Gastrocnemius medialis (tissue), 4 donors: ENCODE results near the gene INPP4B. TPM values are rescaled to one million over a fixed set of nuclear protein-coding genes. Genes with fewer than 3 reads are reported as not detected.

Source experiments
- ATAC-seq, 2 donors: fragments of 150-250 bp; one replicate each; pipeline ENCODE4 v1.9.1; 2016
- DNase-seq, 2 donors: peaks; one replicate each; pipeline ENCODE4 v3.0.0-alpha.2; 2019
- H3K27ac ChIP-seq, 4 donors: fragments of 200-600 bp; sonication (generic); 1 replicate in 1 of 4; 2 replicates in 3 of 4; pipeline ENCODE4 v1.5.1; 2016 to 2018; ENCODE audit warnings: mild to moderate bottlenecking in 2 of 4, moderate library complexity in 1 of 4
- H3K27me3 ChIP-seq, 3 donors: fragments of 200-600 bp; sonication (generic) in 2 of 3; 1 replicate in 1 of 3; 2 replicates in 2 of 3; pipeline versions ENCODE4 v1.5.1 to v1.6.0; 2016 to 2019; ENCODE audit warnings: mild to moderate bottlenecking in 1 of 3, moderate library complexity in 1 of 3
- H3K36me3 ChIP-seq, 2 donors: fragments of 200-600 bp; sonication (generic) in 1 of 2; one replicate each; pipeline ENCODE4 v1.5.1; 2017 to 2018
- H3K4me1 ChIP-seq, 2 donors: fragments of 200-600 bp; sonication (generic) in 1 of 2; one replicate each; pipeline ENCODE4 v1.5.1; 2016 to 2017; ENCODE audit warnings: mild to moderate bottlenecking in 2 of 2
- H3K4me3 ChIP-seq, 4 donors: fragments of 200-600 bp; sonication (generic) in 3 of 4; 1 replicate in 1 of 4; 2 replicates in 3 of 4; pipeline ENCODE4 v1.5.1; 2016 to 2019; ENCODE audit warnings: mild to moderate bottlenecking in 2 of 4
- H3K9me3 ChIP-seq, 3 donors: fragments of 200-600 bp; sonication (generic) in 2 of 3; 1 replicate in 1 of 3; 2 replicates in 2 of 3; pipeline ENCODE4 v1.5.1; 2016 to 2019
- CTCF ChIP-seq, 5 experiments: fragments of 450-650 bp in 3 of 5; fragments of 200-600 bp in 2 of 5; sonication (generic) in 2 of 5; IDR thresholded peaks in 4 of 5; conservative IDR thresholded peaks in 1 of 5; 1 replicate in 4 of 5; 2 replicates in 1 of 5; pipeline ENCODE4 v1.5.1; 2016 to 2019; ENCODE audit warnings: antibody characterized with exemption in 5 of 5, mild to moderate bottlenecking in 3 of 5, moderate library complexity in 3 of 5
- POLR2A ChIP-seq, 2 donors: fragments of 450-650 bp; IDR thresholded peaks; one replicate each; pipeline ENCODE4 v1.6.1; 2017; ENCODE audit warnings: antibody characterized with exemption in 2 of 2, mild to moderate bottlenecking in 2 of 2, moderate library complexity in 2 of 2
- in situ Hi-C, 4 donors: fragments of 200-750 bp; cut with MboI; loops; one replicate each; pipeline versions ENCODE4 v1.15.0 to v1.8.0; 2017; ENCODE audit warnings: low sequenced_read_pairs in 4 of 4
- intact Hi-C: fragments of 100-400 bp; cut with DNase I; formaldehyde crosslinking; loops from one replicate; pipeline ENCODE4 v1.15.1; 2023; ENCODE audit warnings: low total_unique reads
- total RNA-seq, 4 donors: library from RNA; depleted of rRNA; stranded (reverse); fragments of >200 nt; gene quantifications; one replicate each; pipeline versions ENCODE4 v1.1.0 to v1.2.3, GENCODE V29; 2016

INPP4B gene
- total RNA-seq, 4 donors from 2014 or later = 7.5 to 23.6 (median 9.1) TPM

DNA sequence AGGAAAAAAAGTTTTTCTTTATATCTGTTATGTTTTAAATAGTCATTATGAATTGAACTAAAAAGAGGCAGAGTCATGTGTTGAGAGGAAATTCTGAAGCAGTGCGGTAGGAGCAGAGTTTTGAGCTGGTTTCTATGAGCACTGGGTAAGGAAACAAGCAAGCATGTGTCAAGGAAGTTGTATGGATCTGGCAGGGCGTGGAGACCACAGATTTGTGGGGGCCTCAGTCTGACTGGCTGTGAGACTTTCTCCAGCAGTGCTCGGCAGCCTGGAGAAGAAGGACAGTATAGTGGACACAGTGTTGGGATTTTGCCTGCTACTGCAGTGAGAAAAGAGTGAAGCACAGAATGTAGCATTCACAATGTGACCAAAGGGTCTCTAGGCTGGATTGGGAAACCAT is 399.1 kb downstream of the INPP4B start:
- in situ Hi-C loops (no loop called here), intact Hi-C loops (no loop called here)
- DNase-seq = no peak
- Histone ChIP-seq H3K27me3 (no peaks in the 10 kb centered on the region), H3K27ac (no peak overlapping the region), H3K4me1 (no peaks in the 10 kb centered on the region), H3K36me3 (no peaks in the 10 kb centered on the region), H3K4me3 (no peak overlapping the region), H3K9me3 (no peaks in the 10 kb centered on the region)
- TF ChIP-seq POLR2A (IDR thresholded peaks at IDR 0.05) (no peak), CTCF (IDR thresholded peaks at IDR 0.05 in 4 of 5, conservative IDR thresholded peaks at IDR 0.05 in 1 of 5) (no peak)
- ATAC-seq = no peak

- H3K4me1 ChIP-seq = no peaks in the 10 kb centered on the region
- H3K36me3 ChIP-seq = no peaks in the 10 kb centered on the region
- H3K27me3 ChIP-seq = no peaks in the 10 kb centered on the region
- TF ChIP-seq CTCF (IDR thresholded peaks at IDR 0.05 in 4 of 5, conservative IDR thresholded peaks at IDR 0.05 in 1 of 5) = no peak
- TF ChIP-seq POLR2A (IDR thresholded peaks at IDR 0.05) = no peak
- intact Hi-C loops = no loop called here
- H3K4me3 ChIP-seq = no peak overlapping the region
- no peak overlapping the region for H3K27ac ChIP-seq
- H3K9me3 ChIP-seq = no peaks in the 10 kb centered on the region
- DNase-seq = no peak
- ATAC-seq = no peak
- in situ Hi-C loops = no loop called here
Measured at GRCh38 chr4:142443469-142443868, 402.6 kb downstream of the INPP4B start.

DNA sequence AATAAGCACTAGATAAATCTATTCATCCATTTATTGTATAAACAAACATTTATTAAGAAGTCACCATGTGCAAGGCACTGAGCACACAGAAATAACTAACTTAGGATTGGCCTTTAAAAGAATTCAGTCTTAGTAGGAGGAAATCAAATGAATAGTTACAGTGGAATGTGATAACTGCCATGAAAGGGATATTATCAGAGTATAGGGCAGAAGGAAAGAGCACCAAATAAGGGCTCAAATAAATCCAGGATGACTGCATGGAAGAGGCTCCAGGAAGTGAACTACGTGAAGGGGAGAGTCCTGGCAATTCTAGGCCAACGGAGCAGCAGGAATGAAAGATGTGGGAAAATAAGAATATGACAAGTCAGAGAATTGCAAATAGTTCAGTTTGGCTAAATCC is 406.0 kb downstream of the INPP4B start:
- in situ Hi-C loops (no loop called here), intact Hi-C loops (no loop called here)
- TF ChIP-seq CTCF (IDR thresholded peaks at IDR 0.05 in 4 of 5, conservative IDR thresholded peaks at IDR 0.05 in 1 of 5) (no peak), POLR2A (IDR thresholded peaks at IDR 0.05) (no peak)
- DNase-seq (no peak), ATAC-seq (no peak)
- H3K36me3 ChIP-seq = no peaks in the 10 kb centered on the region
- no peaks in the 10 kb centered on the region for H3K9me3 ChIP-seq
- H3K27ac ChIP-seq = no peak overlapping the region
- H3K4me3 ChIP-seq = no peak overlapping the region
- H3K27me3 ChIP-seq = no peaks in the 10 kb centered on the region
- no peaks in the 10 kb centered on the region for H3K4me1 ChIP-seq

- Histone ChIP-seq H3K27me3 (no peaks in the 10 kb centered on the region), H3K36me3 (no peaks in the 10 kb centered on the region), H3K9me3 (no peaks in the 10 kb centered on the region), H3K27ac (no peak overlapping the region), H3K4me1 (no peaks in the 10 kb centered on the region), H3K4me3 (no peak overlapping the region)
- intact Hi-C loops (no loop called here), in situ Hi-C loops (no loop called here)
- no peak for TF ChIP-seq CTCF (IDR thresholded peaks at IDR 0.05 in 4 of 5, conservative IDR thresholded peaks at IDR 0.05 in 1 of 5)
- TF ChIP-seq POLR2A (IDR thresholded peaks at IDR 0.05) = no peak
- DNase-seq (peak in 1 of 2 donors; percentile 14), ATAC-seq (no peak)
Measured at GRCh38 chr4:142435599-142436235, 410.4 kb downstream of the INPP4B start.
